H1 (cell line): Measurements from ENCODE around the gene ENAH. TPM values are rescaled to one million over a fixed set of nuclear protein-coding genes. Genes with fewer than 3 reads are reported as not detected.

Experiments
- CTCF ChIA-PET: fragments of 300-600 bp; sonication (Branson Sonifier 250); formaldehyde crosslinking; loops from one replicate; lab custom pipeline; 2021; ENCODE audit not compliant: partially characterized antibody; lab: Charles Lee
- POLR2A ChIA-PET: fragments of 300-600 bp; sonication (Branson Sonifier 250); formaldehyde crosslinking; loops from one replicate; lab custom pipeline; 2021; ENCODE audit warnings: inconsistent platforms; ENCODE audit not compliant: partially characterized antibody; lab: Charles Lee
- DNase-seq, 2 experiments: peaks; one replicate each; pipeline versions ENCODE4 v3.0.0 to v3.0.0-alpha.2; 2010 to 2022; ENCODE audit warnings: low spot score in 2 of 2, low read depth in 1 of 2, mixed read lengths in 1 of 2
- FAIRE-seq: peaks from 2 replicates; lab custom pipeline; 2011; peaks lifted over from hg19 to GRCh38; lab: Jason Lieb, UNC
- H2AFZ ChIP-seq: 2 replicates; pipeline ENCODE4 v1.8.1; 2012; ENCODE audit warnings: low read length, inconsistent platforms
- H2AK5ac ChIP-seq: 2 replicates; pipeline ENCODE4 v1.6.1; 2013; ENCODE audit warnings: low read depth, low read length
- H2BK120ac ChIP-seq: replicated peaks from 2 replicates; pipeline ENCODE3; 2013; ENCODE audit warnings: low read depth, low read length, inconsistent platforms
- H2BK12ac ChIP-seq: 2 replicates; pipeline ENCODE4 v1.6.1; 2013; ENCODE audit warnings: low read depth, low read length
- H2BK15ac ChIP-seq: 2 replicates; pipeline ENCODE4 v1.6.1; 2013; ENCODE audit warnings: low read length
- H2BK20ac ChIP-seq: 2 replicates; pipeline ENCODE4 v1.6.1; 2013; ENCODE audit warnings: low read length
- H2BK5ac ChIP-seq: 2 replicates; pipeline ENCODE4 v1.6.1; 2013; ENCODE audit warnings: low read depth, low read length
- H3K14ac ChIP-seq: 2 replicates; pipeline ENCODE4 v1.6.1; 2013; ENCODE audit warnings: inconsistent platforms; ENCODE audit not compliant: insufficient read length
- H3K18ac ChIP-seq: 2 replicates; pipeline ENCODE4 v1.6.1; 2013; ENCODE audit warnings: low read length; ENCODE audit errors: extremely low read depth
- H3K23ac ChIP-seq: 2 replicates; pipeline ENCODE4 v1.6.1; 2013; ENCODE audit warnings: inconsistent platforms; ENCODE audit not compliant: insufficient read length
- H3K23me2 ChIP-seq: 2 replicates; pipeline ENCODE4 v1.6.1; 2013; ENCODE audit warnings: low read depth, low read length
- H3K27ac ChIP-seq: 2 replicates; pipeline ENCODE4 v1.6.1; 2011; ENCODE audit warnings: low read depth, low read length, inconsistent platforms
- H3K27me3 ChIP-seq, 4 experiments: replicated peaks in 1 of 4; 1 replicate in 1 of 4; 2 replicates in 3 of 4; pipeline versions ENCODE4 v1.6.1 to v1.8.1; 2011 to 2013; ENCODE audit warnings: low read length in 3 of 4, mild to moderate bottlenecking in 3 of 4, inconsistent platforms in 2 of 4, mixed read lengths in 2 of 4, moderate library complexity in 1 of 4; ENCODE audit not compliant: control insufficient read depth in 3 of 4, insufficient read depth in 3 of 4; ENCODE audit errors: extremely low read depth in 1 of 4
- H3K36me3 ChIP-seq, 4 experiments: 2 replicates each; pipeline versions ENCODE4 v1.6.1 to v1.8.1; 2011 to 2013; ENCODE audit warnings: mild to moderate bottlenecking in 4 of 4, low read length in 3 of 4, moderate library complexity in 2 of 4, control low read depth in 1 of 4, inconsistent platforms in 1 of 4; ENCODE audit not compliant: insufficient read depth in 4 of 4, control insufficient read depth in 2 of 4
- H3K4ac ChIP-seq: replicated peaks from 2 replicates; pipeline ENCODE3; 2013; ENCODE audit warnings: low read length, low read depth, mixed read lengths, inconsistent platforms; ENCODE audit not compliant: insufficient read length
- H3K4me1 ChIP-seq, 4 experiments: replicated peaks in 1 of 4; 1 replicate in 1 of 4; 2 replicates in 3 of 4; pipeline versions ENCODE4 v1.6.1 to v1.8.1; 2011 to 2013; ENCODE audit warnings: low read length in 3 of 4, inconsistent platforms in 2 of 4, mixed read lengths in 1 of 4; ENCODE audit not compliant: insufficient read depth in 4 of 4, control insufficient read depth in 3 of 4
- H3K4me2 ChIP-seq, 2 experiments: 2 replicates each; pipeline versions ENCODE4 v1.6.1 to v1.8.1; 2011 to 2013; ENCODE audit warnings: low read depth in 2 of 2, low read length in 2 of 2, control low read depth in 1 of 2, inconsistent platforms in 1 of 2, mild to moderate bottlenecking in 1 of 2; ENCODE audit not compliant: insufficient read depth in 1 of 2
- H3K4me3 ChIP-seq, 4 experiments: fragments of 200-600, 300-600 bp in 1 of 4; sonication (generic), shearing (Covaris generic), sonication (Bioruptor Twin) in 1 of 4; 2 replicates each; pipeline versions ENCODE4 v1.5.1 to v1.8.1; 2011 to 2016; ENCODE audit warnings: low read length in 4 of 4, low read depth in 3 of 4, control low read depth in 2 of 4, inconsistent platforms in 2 of 4, mild to moderate bottlenecking in 2 of 4, mixed read lengths in 1 of 4, moderate library complexity in 1 of 4; ENCODE audit not compliant: insufficient read depth in 2 of 4; ENCODE audit errors: extremely low read depth in 1 of 4
- H3K56ac ChIP-seq: replicated peaks from 2 replicates; pipeline ENCODE3; 2013; ENCODE audit warnings: low read depth, mild to moderate bottlenecking, mixed read lengths, low read length, inconsistent platforms; ENCODE audit not compliant: insufficient read length
- H3K79me1 ChIP-seq: 2 replicates; pipeline ENCODE4 v1.6.1; 2013; ENCODE audit warnings: low read depth, low read length, control low read depth
- H3K79me2 ChIP-seq, 2 experiments: 2 replicates each; pipeline versions ENCODE4 v1.6.1 to v1.8.1; 2012 to 2013; ENCODE audit warnings: low read length in 2 of 2, mild to moderate bottlenecking in 2 of 2, inconsistent platforms in 1 of 2; ENCODE audit not compliant: insufficient read depth in 2 of 2, control insufficient read depth in 1 of 2
- H3K9ac ChIP-seq, 4 experiments: replicated peaks in 1 of 4; 1 replicate in 1 of 4; 2 replicates in 3 of 4; pipeline versions ENCODE4 v1.6.1 to v1.8.1; 2011 to 2013; ENCODE audit warnings: low read depth in 3 of 4, low read length in 3 of 4, control low read depth in 2 of 4, mild to moderate bottlenecking in 2 of 4, moderate library complexity in 2 of 4, inconsistent platforms in 1 of 4; ENCODE audit errors: extremely low read depth in 1 of 4
- H3K9me3 ChIP-seq, 2 experiments: 2 replicates each; pipeline versions ENCODE4 v1.6.1 to v1.8.1; 2012 to 2013; ENCODE audit warnings: mild to moderate bottlenecking in 2 of 2, moderate library complexity in 2 of 2, control low read depth in 1 of 2, inconsistent platforms in 1 of 2, low read depth in 1 of 2, low read length in 1 of 2, mixed read lengths in 1 of 2; ENCODE audit not compliant: insufficient read depth in 2 of 2
- H4K20me1 ChIP-seq, 2 experiments: replicated peaks in 1 of 2; 2 replicates each; pipeline versions ENCODE3 to v1.8.1; 2011 to 2013; ENCODE audit warnings: inconsistent platforms in 2 of 2, low read length in 2 of 2, mild to moderate bottlenecking in 1 of 2; ENCODE audit not compliant: insufficient read depth in 2 of 2, control insufficient read depth in 1 of 2
- H4K5ac ChIP-seq: 2 replicates; pipeline ENCODE4 v1.6.1; 2013; ENCODE audit warnings: low read length, low read depth, mixed read lengths, inconsistent platforms; ENCODE audit not compliant: insufficient read length
- H4K8ac ChIP-seq: 2 replicates; pipeline ENCODE4 v1.8.0; 2013; ENCODE audit warnings: mild to moderate bottlenecking, moderate library complexity, low read length, inconsistent platforms; ENCODE audit not compliant: insufficient read depth; ENCODE audit errors: extremely low read depth
- H4K91ac ChIP-seq: replicated peaks from 2 replicates; pipeline ENCODE3; 2013; ENCODE audit warnings: low read length, mixed read lengths, inconsistent platforms; ENCODE audit not compliant: insufficient read length
- CBX5 ChIP-seq: fragments of 300-800, 300-1000 bp; sonication (generic); IDR thresholded peaks from 2 replicates; pipeline ENCODE4 v1.7.1; 2016; ENCODE audit warnings: antibody characterized with exemption, low read length, low read depth
- CHD1 ChIP-seq: IDR thresholded peaks from 2 replicates; pipeline ENCODE4 v1.6.1; 2012; ENCODE audit warnings: low read depth, low read length, improper control_type of control experiment
- HDAC2 ChIP-seq, 2 experiments: fragments of 300-600 bp in 1 of 2; sonication (generic) in 1 of 2; IDR thresholded peaks; 2 replicates each; pipeline ENCODE4 v1.6.1; 2011 to 2012; ENCODE audit warnings: low read depth in 2 of 2, low read length in 2 of 2, mild to moderate bottlenecking in 2 of 2, moderate library complexity in 2 of 2, borderline replicate concordance in 1 of 2, inconsistent platforms in 1 of 2
- JUN ChIP-seq: IDR thresholded peaks from 2 replicates; pipeline ENCODE4 v1.6.1; 2011; ENCODE audit warnings: low read depth, mild to moderate bottlenecking, improper control_type of control experiment, low read length
- KDM5A ChIP-seq: fragments of 200-600 bp; IDR thresholded peaks from 2 replicates; pipeline ENCODE4 v1.7.1; 2012; ENCODE audit warnings: mild to moderate bottlenecking, low read length, inconsistent platforms, mixed read lengths
- MAX ChIP-seq: IDR thresholded peaks from 2 replicates; pipeline ENCODE4 v1.6.1; 2012; ENCODE audit warnings: inconsistent platforms
- NANOG ChIP-seq: IDR thresholded peaks from 2 replicates; pipeline ENCODE4 v1.6.1; 2011; ENCODE audit warnings: low read length, low read depth, mild to moderate bottlenecking, inconsistent platforms; ENCODE audit not compliant: insufficient read depth, poor library complexity, severe bottlenecking
- PHF8 ChIP-seq: fragments of 200-600 bp; sonication (generic); conservative IDR thresholded peaks from 2 replicates; pipeline ENCODE4 v1.7.1; 2012; ENCODE audit warnings: low read depth, mild to moderate bottlenecking, inconsistent platforms, low read length, moderate library complexity
- POU5F1 ChIP-seq: IDR thresholded peaks from 2 replicates; pipeline ENCODE4 v1.6.1; 2011; ENCODE audit warnings: low read depth, mild to moderate bottlenecking, low read length, moderate library complexity
- RXRA ChIP-seq: IDR thresholded peaks from 2 replicates; pipeline ENCODE4 v1.6.1; 2011; ENCODE audit warnings: low read depth, mild to moderate bottlenecking, low read length, moderate library complexity; ENCODE audit not compliant: insufficient read depth
- SAP30 ChIP-seq: fragments of 300-600 bp; sonication (generic); IDR thresholded peaks from 2 replicates; pipeline ENCODE4 v1.7.1; 2012; ENCODE audit warnings: low read length, moderate library complexity, mild to moderate bottlenecking, inconsistent platforms; ENCODE audit not compliant: insufficient read depth, insufficient replicate concordance
- SIRT6 ChIP-seq: IDR thresholded peaks from one replicate; pipeline ENCODE4 v1.7.1; 2012; ENCODE audit warnings: low read length, inconsistent platforms
- SUZ12 ChIP-seq: fragments of 200-600 bp; sonication (generic); IDR thresholded peaks from 2 replicates; pipeline ENCODE4 v1.6.1; 2012; ENCODE audit warnings: mild to moderate bottlenecking, inconsistent platforms, low read length, moderate library complexity, mixed read lengths
- TAF1 ChIP-seq: IDR thresholded peaks from 2 replicates; pipeline ENCODE4 v1.6.1; 2011; ENCODE audit warnings: mild to moderate bottlenecking, low read depth, low read length
- WGBS, 2 experiments: shearing (Covaris generic) in 1 of 2; methylation state at CpG; one replicate each; pipeline versions ENCODE4 v1.1.6 to v1.1.7; 2013 to 2015; ENCODE audit warnings: low lambda C conversion rate in 2 of 2, mixed read lengths in 2 of 2, inconsistent platforms in 1 of 2, low coverage in 1 of 2, missing lambda C conversion rate in 1 of 2; ENCODE audit not compliant: insufficient replicate concordance in 2 of 2, insufficient coverage in 1 of 2, insufficient read length in 1 of 2; ENCODE audit errors: extremely low coverage in 1 of 2, missing lambda C conversion rate in 1 of 2; 5-methylcytosine and 5-hydroxymethylcytosine counted together
- polyA plus RNA-seq, 7 experiments: library from polyadenylated mRNA; depleted of rRNA in 3 of 7; stranded (reverse) in 5 of 7; unstranded in 2 of 7; fragments of >200 nt in 5 of 7; fragments of 200-250 nt in 2 of 7; gene quantifications; 1 replicate in 5 of 7; 2 replicates in 1 of 7; 4 replicates in 1 of 7; pipeline versions ENCODE4 v1.2.1 to v1.2.3, GENCODE V29; 2011 to 2013; ENCODE audit warnings: missing spikeins in 2 of 7, mixed read lengths in 2 of 7
- total RNA-seq: library from RNA; stranded (reverse); fragmentation: NEBNext Ultra II Directional; extraction: Animal tissue kit (Norgen Biotek cat#: 25700); gene quantifications from 2 replicates; pipeline ENCODE4 v1.2.1, GENCODE V29; 2021

Gene ENAH
- total and polyA plus RNA-seq, 2 of the 8 experiments (the other 6 are each of a cell fraction or from before 2014, with no cell fraction given), result 39.1 to 335 TPM

- H3K4me2 ChIP-seq, result no peak overlapping the region
- POLR2A ChIA-PET, result interaction anchor here (0.6 to 5.7 kb wide), 2 partner anchors 12 to 113 kb away, joined by 3 to 21 read pairs; partner anchors contain the start of genes ENAH and SRP9
- no peak overlapping the region for H2AK5ac ChIP-seq
- H2AFZ ChIP-seq, result no peak overlapping the region
- no peak overlapping the region for H4K5ac ChIP-seq
- no peak overlapping the region for H3K4ac ChIP-seq
- H2BK20ac ChIP-seq, result no peak overlapping the region
- no peak overlapping the region for H3K4me3 ChIP-seq
- H4K91ac ChIP-seq, result no peak overlapping the region
- no peak overlapping the region for H3K14ac ChIP-seq
- H3K79me1 ChIP-seq, result no peaks in the 10 kb centered on the region
- no peak for DNase-seq
- no peak overlapping the region for H3K9ac ChIP-seq
- H3K23me2 ChIP-seq, result no peaks in the 10 kb centered on the region; the same call in 1 of the 2 replicates
- H2BK12ac ChIP-seq, result no peak overlapping the region
- no peak for FAIRE-seq
- no peak overlapping the region for H3K56ac ChIP-seq
- H3K9me3 ChIP-seq, result no peaks in the 10 kb centered on the region
- no peak overlapping the region for H3K23ac ChIP-seq
- CTCF ChIA-PET, result interaction anchor here (0.5 to 3.4 kb wide), 9 partner anchors 8 to 372 kb away, joined by 3 to 21 read pairs (median 4); no protein-coding TSS in a partner anchor
- H3K36me3 ChIP-seq, result no peaks in the 10 kb centered on the region
- no peak overlapping the region for H3K27ac ChIP-seq
- no peaks in the 10 kb centered on the region for H4K20me1 ChIP-seq
- H4K8ac ChIP-seq, result no peak overlapping the region
- no peak overlapping the region for H2BK15ac ChIP-seq
- no peaks in the 10 kb centered on the region for H3K79me2 ChIP-seq
- no peak for TF ChIP-seq POU5F1
- TF ChIP-seq SAP30, result no peak
- no peak for TF ChIP-seq RXRA
- TF ChIP-seq PHF8, result no peak
- TF ChIP-seq TAF1, result no peak
- TF ChIP-seq KDM5A, result no peak
- no peak for TF ChIP-seq SIRT6
- no peak for TF ChIP-seq CBX5
- no peak for TF ChIP-seq CHD1
- TF ChIP-seq NANOG, result no peak
- TF ChIP-seq MAX, result no peak
- TF ChIP-seq HDAC2 (IDR thresholded peaks at IDR 0.05; ENCODE audit: borderline replicate concordance in 1 of 2, low read depth in 2 of 2, low read length in 2 of 2), result no peak
- no peak for TF ChIP-seq JUN
- TF ChIP-seq SUZ12, result no peak
- no peak overlapping the region for H2BK5ac ChIP-seq
- 97% methylated on average over 2 of the region's 2 CpGs; no CpG with 5 or more reads in 1 of the 2 experiments for WGBS, 2 experiments
- no peak overlapping the region for H2BK120ac ChIP-seq
- H3K18ac ChIP-seq, result no peak overlapping the region
- no peaks in the 10 kb centered on the region for H3K27me3 ChIP-seq
- no peaks in the 10 kb centered on the region for H3K4me1 ChIP-seq
These were observed 11.8 kb upstream of the ENAH start for GRCh38 chr1:225664762-225665161.
